Peyer's patch (tissue), 4 donors: ENCODE data around the gene PLEKHG3.

Experiments
- CTCF ChIP-seq, 6 experiments: fragments of 450-650 bp in 4 of 6; fragments of 200-600 bp in 2 of 6; sonication (generic) in 1 of 6; IDR thresholded peaks; one replicate each; pipeline ENCODE4 v1.5.1; 2017 to 2019; ENCODE audit warnings: antibody characterized with exemption in 6 of 6, mild to moderate bottlenecking in 3 of 6, moderate library complexity in 1 of 6
- POLR2A ChIP-seq, 2 donors: fragments of 450-650 bp; IDR thresholded peaks; one replicate each; pipeline ENCODE4 v1.5.1; 2017; ENCODE audit warnings: antibody characterized with exemption in 2 of 2, mild to moderate bottlenecking in 2 of 2, moderate library complexity in 2 of 2

GRCh38 chr14:64708148-64709004 lies 4.2 kb downstream of the PLEKHG3 start:
- TF ChIP-seq CTCF (IDR thresholded peaks at IDR 0.05) (no peak), POLR2A (IDR thresholded peaks at IDR 0.05) (no peak)
